Caki2 (cell line): ENCODE measurements around the gene LHX3. TPM values are rescaled to one million over a fixed set of nuclear protein-coding genes. Genes with fewer than 3 reads are reported as not detected.
A peak's percentile ranks its signal among the peaks of the same experiment; 100 is the strongest.

ENCODE experiments used
- DNase-seq: peaks from one replicate; pipeline ENCODE4 v3.0.0-alpha.2; 2015; ENCODE audit warnings: low read depth
- in situ Hi-C: cut with HindIII; loops from 2 replicates; pipeline ENCODE4 v1.10.0; 2016; ENCODE audit warnings: low sequenced_read_pairs, low pct_unique_long_range_greater_than_20kb, mixed read lengths
- total RNA-seq: library from RNA; depleted of rRNA; stranded (reverse); fragments of >200 nt; shearing (Covaris generic); gene quantifications from 2 replicates; pipeline ENCODE4 v1.2.3, GENCODE V29; 2014; ENCODE audit warnings: low replicate concordance

LHX3 gene
- total RNA-seq, 1 experiment from 2014 or later = not detected

GRCh38 chr9:136230773-136231172 is 25.8 kb upstream of the LHX3 start:
- in situ Hi-C loops = no loop called here
- no peak for DNase-seq

GRCh38 chr9:136230365-136230764 is 25.4 kb upstream of the LHX3 start:
- in situ Hi-C loops = no loop called here
- DNase-seq = no peak

GRCh38 chr9:136229096-136230065 is 24.5 kb upstream of the LHX3 start:
- in situ Hi-C loops = no loop called here
- DNase-seq = no peak

- in situ Hi-C loops = no loop called here
- DNase-seq = peak; percentile 88
These were observed 23.4 kb upstream of the LHX3 start for GRCh38 chr9:136228107-136228875.

GRCh38 chr9:136226680-136227407 is 21.9 kb upstream of the LHX3 start:
- in situ Hi-C loops = no loop called here

GRCh38 chr9:136225748-136226679 is 21.1 kb upstream of the LHX3 start:
- DNase-seq = peak; percentile 35
- in situ Hi-C loops = no loop called here

More at GRCh38 chr9:136226680-136227407, 21.9 kb upstream of the LHX3 start:
- DNase-seq = no peak

- no peak for DNase-seq
- in situ Hi-C loops = no loop called here
These were observed 20.4 kb upstream of the LHX3 start for GRCh38 chr9:136225366-136225747.

GRCh38 chr9:136223871-136224640 is 19.1 kb upstream of the LHX3 start:
- in situ Hi-C loops = no loop called here

GRCh38 chr9:136222906-136223285 is 18.0 kb upstream of the LHX3 start:
- in situ Hi-C loops = no loop called here
- DNase-seq = no peak

More at GRCh38 chr9:136223871-136224640, 19.1 kb upstream of the LHX3 start:
- DNase-seq = no peak

- in situ Hi-C loops = no loop called here
- DNase-seq = no peak
These were observed 17.4 kb upstream of the LHX3 start for GRCh38 chr9:136222166-136222905.

- peak; percentile 58 for DNase-seq
- in situ Hi-C loops = no loop called here
These were observed 15.2 kb upstream of the LHX3 start for GRCh38 chr9:136220017-136220729.

- in situ Hi-C loops = no loop called here
- DNase-seq = no peak
These were observed 14.3 kb upstream of the LHX3 start for GRCh38 chr9:136219276-136219675.

GRCh38 chr9:136218673-136219072 is 13.7 kb upstream of the LHX3 start:
- in situ Hi-C loops = no loop called here

GRCh38 chr9:136218271-136218670 is 13.3 kb upstream of the LHX3 start:
- no peak for DNase-seq
- in situ Hi-C loops = no loop called here

More at GRCh38 chr9:136218673-136219072, 13.7 kb upstream of the LHX3 start:
- no peak for DNase-seq

GRCh38 chr9:136216541-136217244 is 11.8 kb upstream of the LHX3 start:
- in situ Hi-C loops = no loop called here
- no peak for DNase-seq
